GM12878 (cell line): ENCODE results near the gene ASAP2. TPM values are rescaled to one million over a fixed set of nuclear protein-coding genes. Genes with fewer than 3 reads are reported as not detected.

Source experiments
- ATAC-seq: fragments of 200-7000 bp; cut with Tn5 transposase; 3 replicates; pipeline ENCODE4 v1.9.1; 2020; ENCODE audit warnings: mild to moderate bottlenecking, moderate library complexity
- BruUV-seq: library from RNA; stranded (reverse); fragments of 400-500 nt; replicated peaks from 2 replicates; lab custom pipeline; 2021; lab: Mats Ljungman, UMichigan
- CTCF ChIA-PET: fragments of 300-600 bp; sonication (Branson Sonifier 250); formaldehyde crosslinking; extraction: SDS; loops from one replicate; lab custom pipeline; 2021; ENCODE audit warnings: inconsistent platforms; lab: Yijun Ruan, JAX
- POLR2A ChIA-PET: fragments of 350-600 bp; formaldehyde crosslinking; extraction: SDS; loops from one replicate; lab custom pipeline; 2021; ENCODE audit warnings: inconsistent platforms; lab: Charles Lee
- RAD21 ChIA-PET: fragments of 300-600 bp; sonication (Branson Sonifier 250); formaldehyde crosslinking; loops from one replicate; lab custom pipeline; 2023; ENCODE audit warnings: antibody characterized with exemption; ENCODE audit not compliant: unreplicated experiment; lab: Charles Lee
- SMC1A ChIA-PET: fragments of 300-600 bp; sonication (Branson Sonifier 250); formaldehyde crosslinking; loops from one replicate; lab custom pipeline; 2023; ENCODE audit not compliant: unreplicated experiment, uncharacterized antibody; lab: Charles Lee
- DNase-seq: peaks from one replicate; pipeline ENCODE4 v3.0.0-alpha.2; 2011; ENCODE audit warnings: low read depth, low spot score
- FAIRE-seq: peaks from 3 replicates; lab custom pipeline; 2011; peaks lifted over from hg19 to GRCh38; lab: Jason Lieb, UNC
- H2AFZ ChIP-seq: 2 replicates; pipeline ENCODE4 v1.6.0; 2011; ENCODE audit warnings: low read depth, low read length, control low read depth; ENCODE audit not compliant: control insufficient read depth
- H3K27ac ChIP-seq: 2 replicates; pipeline ENCODE4 v1.5.1; 2011; ENCODE audit warnings: control low read depth; ENCODE audit not compliant: control insufficient read depth, insufficient read depth
- H3K27me3 ChIP-seq, 2 experiments: replicated peaks in 1 of 2; 2 replicates each; pipeline versions ENCODE4 v1.6.0 to v1.6.1; 2011; ENCODE audit warnings: low read length in 1 of 2; ENCODE audit not compliant: control insufficient read depth in 2 of 2, insufficient read depth in 2 of 2
- H3K36me3 ChIP-seq, 2 experiments: 2 replicates each; pipeline ENCODE4 v1.5.1; 2011; ENCODE audit warnings: low read length in 1 of 2; ENCODE audit not compliant: control insufficient read depth in 2 of 2, insufficient read depth in 2 of 2
- H3K4me1 ChIP-seq: 2 replicates; pipeline ENCODE4 v1.6.1; 2011; ENCODE audit warnings: mild to moderate bottlenecking, low read length, moderate library complexity, mixed read lengths; ENCODE audit not compliant: control insufficient read depth, insufficient read depth
- H3K4me2 ChIP-seq: 2 replicates; pipeline ENCODE4 v1.6.0; 2011; ENCODE audit warnings: control low read depth; ENCODE audit not compliant: control insufficient read depth, insufficient read depth
- H3K4me3 ChIP-seq: fragments of 200-600 bp; sonication (generic); 2 replicates; pipeline ENCODE4 v1.5.1; 2016
- H3K79me2 ChIP-seq: 2 replicates; pipeline ENCODE4 v1.6.0; 2011; ENCODE audit warnings: low read length; ENCODE audit not compliant: control insufficient read depth, insufficient read depth
- H3K9ac ChIP-seq: 2 replicates; pipeline ENCODE4 v1.8.0; 2011; ENCODE audit warnings: low read length, control low read depth, mixed read lengths; ENCODE audit not compliant: control insufficient read depth, insufficient read depth
- H3K9me3 ChIP-seq: replicated peaks from 3 replicates; pipeline ENCODE4 v1.5.1; 2011; ENCODE audit warnings: mild to moderate bottlenecking, low read length; ENCODE audit not compliant: control insufficient read depth, insufficient read depth
- H4K20me1 ChIP-seq: 2 replicates; pipeline ENCODE4 v1.6.0; 2011; ENCODE audit not compliant: control insufficient read depth, insufficient read depth
- ATF7 ChIP-seq: fragments of 450-650 bp; IDR thresholded peaks from 2 replicates; pipeline ENCODE4 v1.6.1; 2016; ENCODE audit warnings: low read depth, mild to moderate bottlenecking
- CREM ChIP-seq: IDR thresholded peaks from 2 replicates; pipeline ENCODE4 v1.6.1; 2014; ENCODE audit warnings: antibody characterized with exemption, low read depth
- JUNB ChIP-seq: IDR thresholded peaks from 2 replicates; pipeline ENCODE4 v1.6.1; 2016; ENCODE audit warnings: antibody characterized with exemption, mild to moderate bottlenecking
- MEF2B ChIP-seq: fragments of 450-650 bp; IDR thresholded peaks from 2 replicates; pipeline ENCODE4 v1.6.1; 2018; ENCODE audit warnings: mild to moderate bottlenecking, moderate library complexity; ENCODE audit not compliant: partially characterized antibody, poor library complexity, severe bottlenecking
- RAD21 ChIP-seq: IDR thresholded peaks from 2 replicates; pipeline ENCODE4 v1.6.1; 2011; ENCODE audit warnings: mild to moderate bottlenecking, low read depth, low read length, moderate library complexity; ENCODE audit not compliant: insufficient read depth
- RBBP5 ChIP-seq: fragments of 200-600 bp; sonication (generic); conservative IDR thresholded peaks from 2 replicates; pipeline ENCODE4 v1.6.1; 2016
- ZBED1 ChIP-seq: IDR thresholded peaks from 2 replicates; pipeline ENCODE4 v1.6.1; 2016; ENCODE audit warnings: borderline replicate concordance
- WGBS: methylation state at CpG from one replicate; pipeline ENCODE4 v1.1.6; 2016; ENCODE audit warnings: low lambda C conversion rate; ENCODE audit not compliant: insufficient replicate concordance, insufficient coverage; ENCODE audit errors: missing lambda C conversion rate; 5-methylcytosine and 5-hydroxymethylcytosine counted together
- in situ Hi-C: fragments of 300-500 bp; cut with MboI; formaldehyde crosslinking; loops from 9 replicates; pipeline ENCODE4 v1.14.3; 2018; ENCODE audit warnings: mixed read lengths
- intact Hi-C: fragments of 100-400 bp; cut with micrococcal nuclease; formaldehyde crosslinking; loops from one replicate; pipeline ENCODE4 v1.14.2; 2022; ENCODE audit not compliant: unreplicated experiment
- polyA plus RNA-seq, 11 experiments: library from polyadenylated mRNA; depleted of rRNA in 4 of 11; unstranded in 6 of 11; stranded (reverse) in 5 of 11; fragments of >200 nt; fragmentation: Nextera tagmentation in 4 of 11; fragmentation: Illumina TruSeq in 1 of 11; extraction: Ambion mirVana in 4 of 11; extraction: Trizol in 1 of 11; gene quantifications; 1 replicate in 1 of 11; 2 replicates in 10 of 11; pipeline versions ENCODE4 v1.2.1 to v1.2.3, GENCODE V29; 2011 to 2016; ENCODE audit warnings: inconsistent platforms in 2 of 11, missing spikeins in 2 of 11, low read depth in 1 of 11
- total RNA-seq, 4 experiments: library from RNA; depleted of rRNA in 3 of 4; stranded (reverse); fragments of >200 nt in 3 of 4; fragmentation: Illumina TruSeq in 1 of 4; extraction: Trizol in 1 of 4; gene quantifications; 2 replicates each; pipeline versions ENCODE4 v1.2.1 to v1.2.3, GENCODE V29; 2013 to 2021
- TF ChIP-seq, protein P1 (sequence below): fragments of 450-650 bp; formaldehyde crosslinking; IDR thresholded peaks from 2 replicates; pipeline ENCODE4 v1.5.0; 2022; ENCODE audit warnings: mild to moderate bottlenecking, missing genetic modification characterization
- TF ChIP-seq, protein P2 (sequence below): fragments of 450-650 bp; conservative IDR thresholded peaks from 2 replicates; pipeline ENCODE4 v1.6.1; 2017; ENCODE audit warnings: mild to moderate bottlenecking, moderate library complexity
- TF ChIP-seq, protein P3 (sequence below): fragments of 450-650 bp; IDR thresholded peaks from 2 replicates; pipeline ENCODE4 v1.6.1; 2014; ENCODE audit warnings: mild to moderate bottlenecking
- TF ChIP-seq, protein P4 (sequence below): fragments of 150-350 bp; IDR thresholded peaks from 2 replicates; pipeline ENCODE4 v1.6.1; 2014; ENCODE audit warnings: mild to moderate bottlenecking, low read depth, low read length
- TF ChIP-seq, protein P5 (sequence below): fragments of 450-650 bp; formaldehyde crosslinking; IDR thresholded peaks from 2 replicates; pipeline ENCODE4 v1.4.0; 2022; ENCODE audit warnings: mild to moderate bottlenecking, moderate library complexity

Gene ASAP2
- total and polyA plus RNA-seq, 10 of the 15 experiments (the other 5 are each of a cell fraction or from before 2014, with no cell fraction given), result 0.05 to 0.27 (median 0.07) TPM; not detected in 4

DNA sequence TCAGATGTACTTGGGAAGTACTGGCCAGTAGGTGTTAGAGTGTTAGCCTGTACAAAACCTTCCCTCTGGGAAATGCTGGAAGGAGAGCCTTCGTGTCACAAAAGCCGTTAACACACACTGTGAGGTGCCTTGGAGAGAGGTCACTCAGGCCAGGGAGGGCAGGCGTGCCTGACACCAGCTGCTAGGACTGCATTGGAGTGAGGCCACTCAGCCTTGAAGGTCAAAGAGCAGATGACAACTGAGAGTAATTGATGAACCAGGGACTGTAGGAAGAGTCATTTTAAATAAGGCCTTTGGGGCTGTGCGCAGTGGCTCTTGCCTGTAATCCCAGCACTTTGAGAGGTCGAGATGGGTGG lies 45.4 kb downstream of the ASAP2 start (continued):
- TF ChIP-seq, protein P1, sequence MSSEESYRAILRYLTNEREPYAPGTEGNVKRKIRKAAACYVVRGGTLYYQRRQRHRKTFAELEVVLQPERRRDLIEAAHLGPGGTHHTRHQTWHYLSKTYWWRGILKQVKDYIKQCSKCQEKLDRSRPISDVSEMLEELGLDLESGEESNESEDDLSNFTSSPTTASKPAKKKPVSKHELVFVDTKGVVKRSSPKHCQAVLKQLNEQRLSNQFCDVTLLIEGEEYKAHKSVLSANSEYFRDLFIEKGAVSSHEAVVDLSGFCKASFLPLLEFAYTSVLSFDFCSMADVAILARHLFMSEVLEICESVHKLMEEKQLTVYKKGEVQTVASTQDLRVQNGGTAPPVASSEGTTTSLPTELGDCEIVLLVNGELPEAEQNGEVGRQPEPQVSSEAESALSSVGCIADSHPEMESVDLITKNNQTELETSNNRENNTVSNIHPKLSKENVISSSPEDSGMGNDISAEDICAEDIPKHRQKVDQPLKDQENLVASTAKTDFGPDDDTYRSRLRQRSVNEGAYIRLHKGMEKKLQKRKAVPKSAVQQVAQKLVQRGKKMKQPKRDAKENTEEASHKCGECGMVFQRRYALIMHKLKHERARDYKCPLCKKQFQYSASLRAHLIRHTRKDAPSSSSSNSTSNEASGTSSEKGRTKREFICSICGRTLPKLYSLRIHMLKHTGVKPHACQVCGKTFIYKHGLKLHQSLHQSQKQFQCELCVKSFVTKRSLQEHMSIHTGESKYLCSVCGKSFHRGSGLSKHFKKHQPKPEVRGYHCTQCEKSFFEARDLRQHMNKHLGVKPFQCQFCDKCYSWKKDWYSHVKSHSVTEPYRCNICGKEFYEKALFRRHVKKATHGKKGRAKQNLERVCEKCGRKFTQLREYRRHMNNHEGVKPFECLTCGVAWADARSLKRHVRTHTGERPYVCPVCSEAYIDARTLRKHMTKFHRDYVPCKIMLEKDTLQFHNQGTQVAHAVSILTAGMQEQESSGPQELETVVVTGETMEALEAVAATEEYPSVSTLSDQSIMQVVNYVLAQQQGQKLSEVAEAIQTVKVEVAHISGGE (CRISPR knock-in tag), result no peak

DNA sequence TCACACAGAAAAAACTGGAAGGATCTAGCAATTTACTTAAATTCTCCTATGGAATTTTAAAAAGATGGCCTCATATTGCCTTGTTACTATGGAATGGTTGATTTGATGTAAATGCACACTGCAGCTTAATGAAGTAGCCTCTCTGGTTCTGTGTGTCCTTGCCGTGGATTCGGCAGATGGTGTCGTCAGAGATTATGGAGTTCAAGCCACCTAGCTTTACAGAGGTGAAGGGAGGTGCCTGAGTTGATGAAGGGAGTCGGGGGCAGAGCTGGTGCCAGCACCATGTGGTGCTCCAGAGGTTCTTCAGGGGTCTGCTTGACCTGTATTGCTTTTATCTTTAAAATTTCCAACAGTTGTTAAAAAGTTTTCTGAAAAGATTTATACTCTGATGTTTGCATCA lies 48.8 kb downstream of the ASAP2 start:
- DNase-seq (no peak), FAIRE-seq (no peak), ATAC-seq (no peak)
- CTCF ChIA-PET, result no interaction called here
- Histone ChIP-seq H3K9ac (no peak overlapping the region), H2AFZ (no peak overlapping the region), H3K4me2 (no peak overlapping the region), H3K4me3 (no peak overlapping the region), H3K9me3 (no peaks in the 10 kb centered on the region), H3K36me3 (no peaks in the 10 kb centered on the region), H4K20me1 (no peaks in the 10 kb centered on the region), H3K4me1 (no peaks in the 10 kb centered on the region), H3K79me2 (no peaks in the 10 kb centered on the region), H3K27ac (no peak overlapping the region), H3K27me3 (no peaks in the 10 kb centered on the region; a peak in 1 of 4 replicates)
- POLR2A ChIA-PET, result no interaction called here
- SMC1A ChIA-PET, result interaction anchor here (0.6 to 1.1 kb wide), 3 partner anchors 20 to 1286 kb away, joined by 3 to 4 read pairs (median 3); no protein-coding TSS in a partner anchor
- no peak for TF ChIP-seq RAD21
- TF ChIP-seq JUNB, result no peak
- TF ChIP-seq, protein P2, sequence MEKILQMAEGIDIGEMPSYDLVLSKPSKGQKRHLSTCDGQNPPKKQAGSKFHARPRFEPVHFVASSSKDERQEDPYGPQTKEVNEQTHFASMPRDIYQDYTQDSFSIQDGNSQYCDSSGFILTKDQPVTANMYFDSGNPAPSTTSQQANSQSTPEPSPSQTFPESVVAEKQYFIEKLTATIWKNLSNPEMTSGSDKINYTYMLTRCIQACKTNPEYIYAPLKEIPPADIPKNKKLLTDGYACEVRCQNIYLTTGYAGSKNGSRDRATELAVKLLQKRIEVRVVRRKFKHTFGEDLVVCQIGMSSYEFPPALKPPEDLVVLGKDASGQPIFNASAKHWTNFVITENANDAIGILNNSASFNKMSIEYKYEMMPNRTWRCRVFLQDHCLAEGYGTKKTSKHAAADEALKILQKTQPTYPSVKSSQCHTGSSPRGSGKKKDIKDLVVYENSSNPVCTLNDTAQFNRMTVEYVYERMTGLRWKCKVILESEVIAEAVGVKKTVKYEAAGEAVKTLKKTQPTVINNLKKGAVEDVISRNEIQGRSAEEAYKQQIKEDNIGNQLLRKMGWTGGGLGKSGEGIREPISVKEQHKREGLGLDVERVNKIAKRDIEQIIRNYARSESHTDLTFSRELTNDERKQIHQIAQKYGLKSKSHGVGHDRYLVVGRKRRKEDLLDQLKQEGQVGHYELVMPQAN, result no peak
- TF ChIP-seq MEF2B, result no peak
- TF ChIP-seq ZBED1, result no peak
- TF ChIP-seq, protein P3, sequence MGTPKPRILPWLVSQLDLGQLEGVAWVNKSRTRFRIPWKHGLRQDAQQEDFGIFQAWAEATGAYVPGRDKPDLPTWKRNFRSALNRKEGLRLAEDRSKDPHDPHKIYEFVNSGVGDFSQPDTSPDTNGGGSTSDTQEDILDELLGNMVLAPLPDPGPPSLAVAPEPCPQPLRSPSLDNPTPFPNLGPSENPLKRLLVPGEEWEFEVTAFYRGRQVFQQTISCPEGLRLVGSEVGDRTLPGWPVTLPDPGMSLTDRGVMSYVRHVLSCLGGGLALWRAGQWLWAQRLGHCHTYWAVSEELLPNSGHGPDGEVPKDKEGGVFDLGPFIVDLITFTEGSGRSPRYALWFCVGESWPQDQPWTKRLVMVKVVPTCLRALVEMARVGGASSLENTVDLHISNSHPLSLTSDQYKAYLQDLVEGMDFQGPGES, result no peak
- TF ChIP-seq CREM, result no peak
- no peak for TF ChIP-seq ATF7
- TF ChIP-seq RBBP5, result no peak
- TF ChIP-seq, protein P4, sequence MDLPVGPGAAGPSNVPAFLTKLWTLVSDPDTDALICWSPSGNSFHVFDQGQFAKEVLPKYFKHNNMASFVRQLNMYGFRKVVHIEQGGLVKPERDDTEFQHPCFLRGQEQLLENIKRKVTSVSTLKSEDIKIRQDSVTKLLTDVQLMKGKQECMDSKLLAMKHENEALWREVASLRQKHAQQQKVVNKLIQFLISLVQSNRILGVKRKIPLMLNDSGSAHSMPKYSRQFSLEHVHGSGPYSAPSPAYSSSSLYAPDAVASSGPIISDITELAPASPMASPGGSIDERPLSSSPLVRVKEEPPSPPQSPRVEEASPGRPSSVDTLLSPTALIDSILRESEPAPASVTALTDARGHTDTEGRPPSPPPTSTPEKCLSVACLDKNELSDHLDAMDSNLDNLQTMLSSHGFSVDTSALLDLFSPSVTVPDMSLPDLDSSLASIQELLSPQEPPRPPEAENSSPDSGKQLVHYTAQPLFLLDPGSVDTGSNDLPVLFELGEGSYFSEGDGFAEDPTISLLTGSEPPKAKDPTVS, result no peak
- TF ChIP-seq, protein P5, sequence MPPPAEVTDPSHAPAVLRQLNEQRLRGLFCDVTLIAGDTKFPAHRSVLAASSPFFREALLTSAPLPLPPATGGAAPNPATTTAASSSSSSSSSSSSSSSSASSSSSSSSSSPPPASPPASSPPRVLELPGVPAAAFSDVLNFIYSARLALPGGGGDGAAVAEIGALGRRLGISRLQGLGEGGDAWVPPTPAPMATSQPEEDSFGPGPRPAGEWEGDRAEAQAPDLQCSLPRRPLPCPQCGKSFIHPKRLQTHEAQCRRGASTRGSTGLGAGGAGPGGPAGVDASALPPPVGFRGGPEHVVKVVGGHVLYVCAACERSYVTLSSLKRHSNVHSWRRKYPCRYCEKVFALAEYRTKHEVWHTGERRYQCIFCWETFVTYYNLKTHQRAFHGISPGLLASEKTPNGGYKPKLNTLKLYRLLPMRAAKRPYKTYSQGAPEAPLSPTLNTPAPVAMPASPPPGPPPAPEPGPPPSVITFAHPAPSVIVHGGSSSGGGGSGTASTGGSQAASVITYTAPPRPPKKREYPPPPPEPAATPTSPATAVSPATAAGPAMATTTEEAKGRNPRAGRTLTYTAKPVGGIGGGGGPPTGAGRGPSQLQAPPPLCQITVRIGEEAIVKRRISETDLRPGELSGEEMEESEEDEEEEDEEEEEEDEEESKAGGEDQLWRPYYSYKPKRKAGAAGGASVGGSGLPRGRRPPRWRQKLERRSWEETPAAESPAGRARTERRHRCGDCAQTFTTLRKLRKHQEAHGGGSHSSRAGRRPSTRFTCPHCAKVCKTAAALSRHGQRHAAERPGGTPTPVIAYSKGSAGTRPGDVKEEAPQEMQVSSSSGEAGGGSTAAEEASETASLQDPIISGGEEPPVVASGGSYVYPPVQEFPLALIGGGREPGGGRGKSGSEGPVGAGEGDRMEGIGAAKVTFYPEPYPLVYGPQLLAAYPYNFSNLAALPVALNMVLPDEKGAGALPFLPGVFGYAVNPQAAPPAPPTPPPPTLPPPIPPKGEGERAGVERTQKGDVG (CRISPR knock-in tag), result no peak
- WGBS, result 25% methylated on average over 4 of the region's 4 CpGs
- BruUV-seq, result no TSS peak
- RAD21 ChIA-PET, result no interaction called here
- intact Hi-C loops (no loop called here), in situ Hi-C loops (no loop called here)
